ENCODE results near the gene TBC1D22A. TPM values are rescaled to one million over a fixed set of nuclear protein-coding genes. Genes with fewer than 3 reads are reported as not detected.

The TBC1D22A gene
- total and polyA plus RNA-seq, 2 donors (not counting 3 experiments of a cell fraction or from before 2014, with no cell fraction given) = 26.1 to 32.4 TPM

- no peak overlapping the region for H2AFZ ChIP-seq (ENCODE audit: low read depth, low read length)
- no peaks in the 10 kb centered on the region for H3K36me3 ChIP-seq (ENCODE audit: control insufficient read depth in 2 of 2, extremely low read depth in 1 of 2, insufficient read depth in 2 of 2, low read length in 2 of 2)
- H3K79me2 ChIP-seq (ENCODE audit: control insufficient read depth, insufficient read depth, low read length) = peaks cover 2% of the 10 kb centered on the region
- peak; percentile 76 for FAIRE-seq
- ChIA-PET POLR2A (interaction anchor here (0.6 kb wide), 1 partner anchor 21 kb away, joined by 4 read pairs; no protein-coding TSS in a partner anchor), CTCF (interaction anchor here (0.6 to 3.1 kb wide), 7 partner anchors 11 to 1660 kb away, joined by 3 to 34 read pairs (median 4); no protein-coding TSS in a partner anchor)
- intact Hi-C loops (cut with micrococcal nuclease) (no loop called here), dilution Hi-C loops (cut with MboI; ENCODE audit: extremely low pct_ligation_motif_present, low sequenced_read_pairs) (no loop called here)
- no peaks in the 10 kb centered on the region for H3K9me3 ChIP-seq (replicated peaks; ENCODE audit: control insufficient read depth, insufficient read depth, low read length)
- TF ChIP-seq GATA2 (IDR thresholded peaks at IDR 0.05; ENCODE audit: insufficient read depth, insufficient read length, low read depth, low read length) (no peak), CTCF (IDR thresholded peaks at IDR 0.05; ENCODE audit: extremely low read depth in 1 of 2, insufficient read depth in 1 of 2, low read depth in 1 of 2, low read length in 2 of 2) (peak; percentile 29 to 46)
- H3K4me3 ChIP-seq (replicated peaks in 1 of 3; ENCODE audit: insufficient read depth in 1 of 3, low read depth in 1 of 3, low read length in 3 of 3) = no peak overlapping the region
- no peaks in the 10 kb centered on the region for H3K27me3 ChIP-seq (ENCODE audit: control insufficient read depth in 2 of 2, insufficient read depth in 2 of 2, low read length in 2 of 2)
- peaks cover 29% of the 10 kb centered on the region for H3K4me1 ChIP-seq (ENCODE audit: control insufficient read depth, extremely low read depth, insufficient read depth, low read length)
- no peak overlapping the region for H3K9ac ChIP-seq (replicated peaks; ENCODE audit: extremely low read depth, insufficient read depth, low read length)
- no peaks in the 10 kb centered on the region for H3K9me1 ChIP-seq (replicated peaks; ENCODE audit: control insufficient read depth, extremely low read depth, insufficient read depth, low read length)
- no peak overlapping the region for H3K27ac ChIP-seq (ENCODE audit: insufficient read depth, low read depth, low read length)
- BruUV-seq (replicated peaks) = no TSS peak
- no peak overlapping the region for H3K4me2 ChIP-seq (ENCODE audit: insufficient read depth, low read length)
- H4K20me1 ChIP-seq (replicated peaks; ENCODE audit: control insufficient read depth, extremely low read depth, insufficient read depth, low read length) = no peaks in the 10 kb centered on the region
- peak; percentile 33 for DNase-seq (ENCODE audit: low read depth, low spot score)
Observed at GRCh38 chr22:46833228-46833627, 70.8 kb downstream of the TBC1D22A start.

- H3K9me1 ChIP-seq (replicated peaks; ENCODE audit: control insufficient read depth, extremely low read depth, insufficient read depth, low read length) = no peaks in the 10 kb centered on the region
- no peaks in the 10 kb centered on the region for H3K27me3 ChIP-seq (ENCODE audit: control insufficient read depth in 2 of 2, insufficient read depth in 2 of 2, low read length in 2 of 2)
- H2AFZ ChIP-seq (ENCODE audit: low read depth, low read length) = no peak overlapping the region
- H3K36me3 ChIP-seq (ENCODE audit: control insufficient read depth in 2 of 2, extremely low read depth in 1 of 2, insufficient read depth in 2 of 2, low read length in 2 of 2) = no peaks in the 10 kb centered on the region
- no peak for FAIRE-seq
- H3K9ac ChIP-seq (replicated peaks; ENCODE audit: extremely low read depth, insufficient read depth, low read length) = no peak overlapping the region
- no peak overlapping the region for H3K27ac ChIP-seq (ENCODE audit: insufficient read depth, low read depth, low read length)
- TF ChIP-seq FOS (IDR thresholded peaks at IDR 0.05; ENCODE audit: borderline replicate concordance, insufficient read depth, low read length) (no peak), CTCF (IDR thresholded peaks at IDR 0.05; ENCODE audit: extremely low read depth in 1 of 2, insufficient read depth in 1 of 2, low read depth in 1 of 2, low read length in 2 of 2) (no peak), EZH2 (IDR thresholded peaks at IDR 0.05; ENCODE audit: borderline replicate concordance, low read depth, low read length, severe bottlenecking) (no peak)
- TF ChIP-seq, protein P1, sequence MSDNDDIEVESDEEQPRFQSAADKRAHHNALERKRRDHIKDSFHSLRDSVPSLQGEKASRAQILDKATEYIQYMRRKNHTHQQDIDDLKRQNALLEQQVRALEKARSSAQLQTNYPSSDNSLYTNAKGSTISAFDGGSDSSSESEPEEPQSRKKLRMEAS (IDR thresholded peaks at IDR 0.05; ENCODE audit: insufficient read depth, insufficient read length) = no peak
- CTCF ChIA-PET = interaction anchor here (3.1 kb wide), 1 partner anchor 10 kb away, joined by 34 read pairs; no protein-coding TSS in a partner anchor
- H3K4me2 ChIP-seq (ENCODE audit: insufficient read depth, low read length) = no peak overlapping the region
- intact Hi-C loops (cut with micrococcal nuclease) = no loop called here
- H3K4me1 ChIP-seq (ENCODE audit: control insufficient read depth, extremely low read depth, insufficient read depth, low read length) = peaks cover 20% of the 10 kb centered on the region
- H3K4me3 ChIP-seq (replicated peaks in 1 of 3; ENCODE audit: insufficient read depth in 1 of 3, low read depth in 1 of 3, low read length in 3 of 3) = no peak overlapping the region
- H3K9me3 ChIP-seq (replicated peaks; ENCODE audit: control insufficient read depth, insufficient read depth, low read length) = no peaks in the 10 kb centered on the region
- dilution Hi-C loops (cut with MboI; ENCODE audit: extremely low pct_ligation_motif_present, low sequenced_read_pairs) = no loop called here
- DNase-seq (ENCODE audit: low read depth, low spot score) = no peak
- no peaks in the 10 kb centered on the region for H4K20me1 ChIP-seq (replicated peaks; ENCODE audit: control insufficient read depth, extremely low read depth, insufficient read depth, low read length)
- POLR2A ChIA-PET = no interaction called here
- no TSS peak for BruUV-seq (replicated peaks)
- peaks cover 2% of the 10 kb centered on the region for H3K79me2 ChIP-seq (ENCODE audit: control insufficient read depth, insufficient read depth, low read length)
Observed at GRCh38 chr22:46834021-46834737, 71.7 kb downstream of the TBC1D22A start.
